Loucy (cell line): ENCODE results near the gene SMAD5.

Source experiments
- H2AFZ ChIP-seq: fragments of 200-600 bp; sonication (generic); 2 replicates; pipeline ENCODE4 v1.6.0; 2016; ENCODE audit warnings: antibody characterized with exemption, mild to moderate bottlenecking, low read length, moderate library complexity
- H3F3A ChIP-seq: fragments of 200-600 bp; 2 replicates; pipeline ENCODE4 v1.6.0; 2016; ENCODE audit warnings: antibody characterized with exemption, low read depth, mild to moderate bottlenecking
- H3K27me3 ChIP-seq: fragments of 200-600 bp; sonication (generic); 2 replicates; pipeline ENCODE4 v1.6.1; 2014; ENCODE audit warnings: low read length, mild to moderate bottlenecking; ENCODE audit not compliant: insufficient read depth, poor library complexity, severe bottlenecking
- H3K36me3 ChIP-seq: fragments of 200-600 bp; sonication (generic); 2 replicates; pipeline ENCODE4 v1.6.1; 2016; ENCODE audit warnings: low read length; ENCODE audit not compliant: insufficient read depth
- H3K4me1 ChIP-seq: fragments of 200-600 bp; sonication (generic); 2 replicates; pipeline ENCODE4 v1.5.1; 2014; ENCODE audit warnings: low read length, mild to moderate bottlenecking; ENCODE audit not compliant: insufficient read depth, poor library complexity, severe bottlenecking
- H3K4me2 ChIP-seq: fragments of 200-600 bp; sonication (generic); 2 replicates; pipeline ENCODE4 v1.6.0; 2014; ENCODE audit warnings: antibody characterized with exemption, low read length, low read depth, mild to moderate bottlenecking; ENCODE audit not compliant: poor library complexity, severe bottlenecking
- H3K4me3 ChIP-seq: fragments of 200-600 bp; sonication (generic); 2 replicates; pipeline ENCODE4 v1.5.1; 2014; ENCODE audit warnings: low read length, mild to moderate bottlenecking, mixed read lengths; ENCODE audit not compliant: poor library complexity, severe bottlenecking
- H3K79me2 ChIP-seq: fragments of 200-600 bp; sonication (generic); 2 replicates; pipeline ENCODE4 v1.6.1; 2014; ENCODE audit warnings: low read length; ENCODE audit not compliant: insufficient read depth
- H3K9ac ChIP-seq: fragments of 200-600 bp; sonication (generic); 2 replicates; pipeline ENCODE4 v1.6.0; 2014; ENCODE audit warnings: mild to moderate bottlenecking, low read depth, low read length, moderate library complexity; ENCODE audit not compliant: poor library complexity, severe bottlenecking
- H3K9me2 ChIP-seq: fragments of 200-600 bp; sonication (generic); replicated peaks from 2 replicates; pipeline ENCODE4 v1.6.1; 2016; ENCODE audit warnings: low read depth, low read length, mixed read lengths
- H3K9me3 ChIP-seq: fragments of 200-600 bp; sonication (generic); 2 replicates; pipeline ENCODE4 v1.6.1; 2014; ENCODE audit warnings: mild to moderate bottlenecking, antibody characterized with exemption, low read length, low read depth; ENCODE audit not compliant: insufficient read depth
- H4K20me1 ChIP-seq: fragments of 200-600 bp; sonication (generic); 2 replicates; pipeline ENCODE4 v1.6.0; 2014; ENCODE audit warnings: antibody characterized with exemption, low read length, mild to moderate bottlenecking; ENCODE audit not compliant: insufficient read depth, poor library complexity, severe bottlenecking
- CTCF ChIP-seq: fragments of 200-600 bp; sonication (generic); conservative IDR thresholded peaks from 2 replicates; pipeline ENCODE4 v1.5.1; 2014; ENCODE audit warnings: mild to moderate bottlenecking, antibody characterized with exemption, low read length
- EZH2phosphoT487 ChIP-seq: fragments of 200-600 bp; IDR thresholded peaks from 2 replicates; pipeline ENCODE4 v1.6.1; 2018; ENCODE audit warnings: antibody characterized with exemption, mild to moderate bottlenecking, moderate library complexity, borderline replicate concordance

The SMAD5 gene

GRCh38 chr5:136164226-136164625, 31.6 kb downstream of the SMAD5 start:
- Histone ChIP-seq H3F3A (no peaks in the 10 kb centered on the region), H2AFZ (no peak overlapping the region), H3K79me2 (peaks cover 7% of the 10 kb centered on the region; the same call in 1 of the 2 replicates), H3K9me3 (no peaks in the 10 kb centered on the region), H3K27me3 (no peaks in the 10 kb centered on the region), H3K9me2 (no peaks in the 10 kb centered on the region), H3K36me3 (peaks cover 65% of the 10 kb centered on the region), H3K4me2 (no peak overlapping the region), H3K9ac (no peak overlapping the region), H3K4me3 (no peak overlapping the region), H4K20me1 (peaks cover 6% of the 10 kb centered on the region), H3K4me1 (no peaks in the 10 kb centered on the region)
- TF ChIP-seq EZH2phosphoT487: no peak
- TF ChIP-seq CTCF: no peak

- no peaks in the 10 kb centered on the region for H3K9me2 ChIP-seq
- no peak overlapping the region for H3K4me2 ChIP-seq
- H3K36me3 ChIP-seq: peaks cover 72% of the 10 kb centered on the region
- no peak overlapping the region for H2AFZ ChIP-seq
- peaks cover 6% of the 10 kb centered on the region for H4K20me1 ChIP-seq
- no peaks in the 10 kb centered on the region for H3K27me3 ChIP-seq
- no peak overlapping the region for H3K4me3 ChIP-seq
- H3F3A ChIP-seq: no peaks in the 10 kb centered on the region
- H3K9me3 ChIP-seq: no peaks in the 10 kb centered on the region
- H3K9ac ChIP-seq: no peak overlapping the region
- H3K79me2 ChIP-seq: 0 out of 2 replicates have a peak, but pooled peaks cover 3% of the 10 kb centered on the region
- TF ChIP-seq EZH2phosphoT487 (no peak), CTCF (no peak)
- no peaks in the 10 kb centered on the region for H3K4me1 ChIP-seq
These were observed 34.3 kb downstream of the SMAD5 start for GRCh38 chr5:136166909-136167308.

GRCh38 chr5:136169218-136169617, 36.6 kb downstream of the SMAD5 start:
- Histone ChIP-seq H3K9me3 (no peaks in the 10 kb centered on the region), H3K4me1 (no peaks in the 10 kb centered on the region), H3K4me2 (no peak overlapping the region), H2AFZ (no peak overlapping the region), H3K4me3 (no peak overlapping the region), H4K20me1 (peaks cover 6% of the 10 kb centered on the region), H3K9ac (no peak overlapping the region), H3K27me3 (no peaks in the 10 kb centered on the region), H3K36me3 (peaks cover 71% of the 10 kb centered on the region), H3K9me2 (no peaks in the 10 kb centered on the region), H3K79me2 (0 out of 2 replicates have a peak, but pooled peaks cover 3% of the 10 kb centered on the region), H3F3A (no peaks in the 10 kb centered on the region)
- TF ChIP-seq CTCF (no peak), EZH2phosphoT487 (no peak)
